ENCODE results near the gene GAREM1. TPM values are rescaled to one million over a fixed set of nuclear protein-coding genes. Genes with fewer than 3 reads are reported as not detected.
"Not testable (repeated sequence)": the region's sequence is repeated elsewhere in the genome, so short reads cannot be mapped to it uniquely, and the experiment has no call there.

The GAREM1 gene
- total and polyA plus RNA-seq, 8 donors: 2.5 to 60.3 (median 16.2) TPM

- no peak for TF ChIP-seq POLR2A (IDR thresholded peaks at IDR 0.05)
- TF ChIP-seq POLR2AphosphoS5 (IDR thresholded peaks at IDR 0.05): no peak
- no peak for TF ChIP-seq CTCF (IDR thresholded peaks at IDR 0.05)
- TF ChIP-seq EP300 (IDR thresholded peaks at IDR 0.05): no peak
- Histone ChIP-seq H3K4me1 (no peaks in the 10 kb centered on the region), H3K9me3 (no peaks in the 10 kb centered on the region), H3K36me3 (no peaks in the 10 kb centered on the region), H3K27me3 (no peaks in the 10 kb centered on the region), H3K4me3 (no peak overlapping the region), H3K27ac (no peak overlapping the region)
- WGBS, 5 donors: 44 to 69% (median 56%) methylated on average over 1 of the region's 1 CpG
- DNase-seq: no peak
- intact Hi-C loops (cut with DNase I; ENCODE audit: low total_unique reads): no loop called here
These were observed 36.4 kb upstream of the GAREM1 start for GRCh38 chr18:32507093-32507492.

DNA sequence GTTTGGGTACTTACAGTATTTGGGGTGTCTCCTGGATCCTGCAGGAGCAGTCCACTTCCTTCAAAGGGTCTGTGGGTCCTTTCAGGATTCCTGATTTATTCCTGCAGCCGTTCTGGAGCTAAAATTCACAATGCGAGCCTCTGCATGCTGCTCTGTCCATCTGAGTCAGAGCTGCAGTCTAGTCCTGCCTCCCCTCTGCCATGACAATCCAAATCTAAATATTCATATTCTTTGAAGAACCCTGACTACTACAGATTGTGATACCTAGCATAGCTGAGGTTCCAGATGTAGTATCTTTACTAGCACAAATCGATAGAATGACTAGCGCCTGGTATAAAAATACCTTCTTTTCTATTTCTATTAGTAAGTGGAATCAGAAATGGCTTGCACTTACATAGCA is 31.3 kb upstream of the GAREM1 start:
- WGBS, 5 donors: 86 to 99% (median 94%) methylated on average over 4 of the region's 4 CpGs
- peaks cover 0 to 3% (median 0%) of the 10 kb centered on the region in 4 donors for H3K9me3 ChIP-seq
- no peak overlapping the region for H3K4me3 ChIP-seq
- TF ChIP-seq CTCF (IDR thresholded peaks at IDR 0.05) (no peak), POLR2A (IDR thresholded peaks at IDR 0.05) (no peak), POLR2AphosphoS5 (IDR thresholded peaks at IDR 0.05) (no peak), EP300 (IDR thresholded peaks at IDR 0.05) (no peak)
- H3K4me1 ChIP-seq: no peaks in the 10 kb centered on the region
- H3K36me3 ChIP-seq: no peaks in the 10 kb centered on the region
- no peak overlapping the region for H3K27ac ChIP-seq
- intact Hi-C loops (cut with DNase I; ENCODE audit: low total_unique reads): no loop called here
- no peak for DNase-seq
- no peaks in the 10 kb centered on the region for H3K27me3 ChIP-seq

- 77 to 97% (median 84%) methylated on average over 1 to 2 of the region's 2 CpGs for WGBS, 5 donors
- H3K9me3 ChIP-seq; H3K27me3 ChIP-seq; H3K36me3 ChIP-seq; DNase-seq; H3K27ac ChIP-seq; H3K4me3 ChIP-seq; H3K4me1 ChIP-seq; intact Hi-C loops (cut with DNase I; ENCODE audit: low total_unique reads): not testable (repeated sequence)
These were observed 30.6 kb upstream of the GAREM1 start for GRCh38 chr18:32501242-32501641.

- Histone ChIP-seq H3K36me3 (no peaks in the 10 kb centered on the region), H3K9me3 (no peaks in the 10 kb centered on the region), H3K27me3 (no peaks in the 10 kb centered on the region), H3K4me1 (peaks cover 0 to 11% (median 3%) of the 10 kb centered on the region in 4 donors), H3K27ac (no peak overlapping the region), H3K4me3 (no peak overlapping the region)
- intact Hi-C loops (cut with DNase I; ENCODE audit: low total_unique reads): no loop called here
- WGBS, 5 donors: 89 to 94% (median 90%) methylated on average over 3 of the region's 3 CpGs
- no peak for DNase-seq
- no peak for TF ChIP-seq CTCF (IDR thresholded peaks at IDR 0.05)
- no peak for TF ChIP-seq POLR2A (IDR thresholded peaks at IDR 0.05)
- TF ChIP-seq POLR2AphosphoS5 (IDR thresholded peaks at IDR 0.05): no peak
These were observed 12.3 kb upstream of the GAREM1 start for GRCh38 chr18:32483002-32483401.

GRCh38 chr18:32482117-32482516 is 11.4 kb upstream of the GAREM1 start:
- H3K27ac ChIP-seq: no peak overlapping the region
- H3K4me1 ChIP-seq: peaks cover 0 to 11% (median 3%) of the 10 kb centered on the region in 4 donors
- DNase-seq: no peak
- intact Hi-C loops (cut with DNase I; ENCODE audit: low total_unique reads): no loop called here
- no peaks in the 10 kb centered on the region for H3K36me3 ChIP-seq
- TF ChIP-seq EP300 (IDR thresholded peaks at IDR 0.05) (no peak), CTCF (IDR thresholded peaks at IDR 0.05) (no peak), POLR2AphosphoS5 (IDR thresholded peaks at IDR 0.05) (no peak), POLR2A (IDR thresholded peaks at IDR 0.05) (no peak)
- H3K4me3 ChIP-seq: no peak overlapping the region
- H3K27me3 ChIP-seq: no peaks in the 10 kb centered on the region
- 82 to 92% (median 86%) methylated on average over 2 of the region's 2 CpGs for WGBS, 5 donors
- no peaks in the 10 kb centered on the region for H3K9me3 ChIP-seq
